Kidney glomerular epithelial cell (primary cell): Measurements from ENCODE around the gene LHFPL6.

ENCODE experiments used
- DNase-seq: peaks from one replicate; lab custom pipeline; 2025; lab: John Stamatoyannopoulos, UW

Gene LHFPL6

DNA sequence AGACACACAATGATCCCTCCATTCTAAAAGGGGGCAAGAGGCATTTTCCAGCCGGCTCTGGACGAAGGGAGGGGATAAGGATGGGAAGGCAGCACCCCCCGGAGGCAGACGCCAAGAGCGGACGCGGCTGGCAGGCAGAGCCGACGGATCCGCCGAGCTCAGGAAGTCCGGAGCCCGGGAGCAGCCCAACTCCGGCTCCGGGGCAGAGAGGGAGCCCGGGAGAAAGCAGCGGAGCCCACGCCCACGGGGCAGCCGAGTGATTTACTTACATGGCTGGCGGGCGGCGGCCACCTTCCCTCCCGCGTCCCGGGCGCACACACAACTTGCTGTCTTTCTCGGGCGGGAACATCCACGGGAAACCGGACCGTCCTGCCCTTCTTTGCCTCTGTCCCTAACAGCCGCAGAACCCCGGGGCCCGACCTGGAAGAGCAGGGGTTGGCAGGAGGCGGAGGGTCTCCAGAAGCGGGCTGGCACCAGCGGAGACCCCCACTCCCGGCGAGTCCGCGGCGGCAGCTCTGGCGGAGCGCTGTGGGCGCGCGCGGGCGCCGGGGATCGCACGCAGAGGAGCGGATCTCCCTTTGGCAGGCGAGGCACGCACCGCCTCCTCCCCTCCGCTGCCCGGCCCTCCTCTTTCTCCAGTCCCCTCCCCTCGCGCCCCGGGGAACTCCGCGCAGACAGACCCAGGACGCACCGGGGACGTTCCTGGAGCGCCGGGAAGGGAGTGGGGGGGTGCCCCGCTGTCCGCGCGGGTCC lies at the start of gene LHFPL6:
LHFPL6 (minus strand) TSS at position 580 of the 753 bp plus-strand sequence.
- DNase-seq: peak; percentile 66

- DNase-seq: no peak
Observed at GRCh38 chr13:39646122-39646521, 43.1 kb upstream of the LHFPL6 start.

DNA sequence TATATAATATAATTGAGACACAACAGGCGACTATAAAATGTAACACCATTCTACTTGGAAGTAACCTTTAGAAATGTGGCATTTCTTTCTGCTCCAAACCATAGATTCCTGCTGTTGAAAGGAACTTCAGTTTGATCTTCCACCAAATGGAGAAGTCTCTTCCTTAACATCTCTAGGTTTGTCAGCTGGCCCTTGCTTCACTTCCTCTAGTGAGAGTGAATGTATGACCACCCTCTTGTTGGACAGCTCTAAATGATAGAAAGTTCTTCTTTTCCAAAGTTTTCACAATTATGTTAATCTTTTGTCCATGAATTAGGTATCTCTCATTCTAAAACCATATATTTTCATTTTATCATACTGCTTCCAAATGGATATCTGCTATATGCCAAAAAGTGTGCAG lies 38.7 kb upstream of the LHFPL6 start:
- no peak for DNase-seq

DNA sequence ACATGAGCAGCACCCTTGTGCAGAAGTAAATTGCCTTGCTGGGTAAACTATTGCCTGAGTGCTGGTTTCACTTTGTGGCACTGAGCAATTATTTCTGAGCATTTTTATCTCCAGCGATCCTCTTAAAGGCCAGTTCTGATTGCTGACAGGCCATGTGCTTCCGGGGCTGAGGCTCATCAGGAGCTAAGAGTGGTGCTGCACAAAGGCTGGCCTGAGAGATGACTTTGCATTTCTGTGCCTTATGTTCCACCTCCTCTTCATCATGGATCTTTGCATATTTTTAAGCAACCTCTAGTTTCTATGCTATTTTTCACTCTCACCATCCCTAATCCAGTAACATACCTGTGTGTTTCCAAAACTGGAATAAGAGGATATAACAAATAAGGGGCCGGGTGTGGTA lies 34.9 kb upstream of the LHFPL6 start:
- DNase-seq: no peak

GRCh38 chr13:39635564-39635963 lies 32.6 kb upstream of the LHFPL6 start:
- DNase-seq: no peak

- DNase-seq: no peak
Observed at GRCh38 chr13:39632994-39633393, 30.0 kb upstream of the LHFPL6 start.

- no peak for DNase-seq
Observed at GRCh38 chr13:39631307-39631706, 28.3 kb upstream of the LHFPL6 start.

DNA sequence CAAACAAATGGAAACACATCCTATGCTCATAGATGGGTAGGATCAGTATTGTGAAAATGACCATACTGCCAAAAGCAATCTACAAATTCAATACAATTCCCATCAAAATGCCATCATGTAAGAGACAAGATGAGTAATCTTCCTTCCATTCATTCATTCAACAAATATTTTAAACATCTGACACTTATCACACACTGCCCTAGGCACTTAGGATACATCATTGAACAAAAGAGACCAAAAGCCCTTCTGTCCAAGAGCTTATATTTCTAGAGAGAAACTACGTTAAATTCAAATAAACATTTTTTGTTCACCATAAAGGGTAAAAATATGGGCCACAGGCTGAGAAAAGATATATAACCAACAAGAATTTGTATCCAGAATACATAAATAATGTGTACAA lies 20.5 kb upstream of the LHFPL6 start:
- no peak for DNase-seq

DNA sequence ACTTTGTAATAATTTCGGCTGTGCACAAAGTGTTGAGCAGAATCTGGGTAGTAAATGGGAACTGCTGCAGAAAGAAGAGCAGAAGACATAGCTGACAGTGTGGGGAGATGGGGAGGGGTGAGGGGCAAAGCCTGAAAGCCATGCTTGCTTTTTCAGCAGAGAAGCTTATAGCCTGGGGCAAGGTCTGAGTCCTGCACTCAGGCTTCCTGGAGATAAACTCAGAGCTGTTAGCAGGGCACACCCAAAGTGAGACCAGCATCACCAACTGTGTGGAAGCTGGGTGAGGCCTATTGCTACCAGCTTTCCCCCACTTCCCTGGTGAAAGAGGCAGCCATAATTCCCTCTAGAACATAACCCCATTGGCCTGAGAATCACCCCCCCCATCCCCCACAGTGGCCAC lies 15.6 kb upstream of the LHFPL6 start:
- DNase-seq: no peak

DNA sequence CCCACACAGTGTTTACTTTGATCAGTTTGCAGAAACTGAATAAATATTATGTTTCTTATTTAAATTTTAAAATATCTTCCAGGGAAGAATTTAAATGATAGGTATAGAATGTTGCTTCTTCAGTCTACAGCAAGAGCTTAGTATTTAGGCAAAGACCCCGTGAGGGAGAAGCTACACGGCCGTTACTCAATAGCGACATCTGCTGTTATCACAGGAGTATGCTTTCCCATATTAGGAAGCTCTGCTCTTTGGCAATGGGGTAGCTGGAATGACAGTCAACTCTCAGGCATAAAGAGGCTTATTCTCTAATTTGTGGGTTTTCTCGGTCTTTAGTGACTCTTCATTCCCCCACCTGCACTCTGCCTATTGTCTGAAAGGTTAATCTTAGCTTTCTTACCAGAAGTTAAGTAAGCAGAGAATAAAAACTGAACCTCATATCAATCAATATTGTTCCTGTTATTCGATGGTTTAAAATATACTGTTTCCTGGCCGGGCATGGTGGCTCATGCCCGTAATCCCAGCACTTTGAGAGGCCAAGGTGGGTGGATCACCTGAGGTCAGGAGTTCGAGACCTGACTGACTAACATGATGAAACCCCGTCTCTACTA lies 13.2 kb upstream of the LHFPL6 start:
- DNase-seq: peak; percentile 52

GRCh38 chr13:39612023-39612637 lies 9.1 kb upstream of the LHFPL6 start:
- peak; percentile 28 for DNase-seq

DNA sequence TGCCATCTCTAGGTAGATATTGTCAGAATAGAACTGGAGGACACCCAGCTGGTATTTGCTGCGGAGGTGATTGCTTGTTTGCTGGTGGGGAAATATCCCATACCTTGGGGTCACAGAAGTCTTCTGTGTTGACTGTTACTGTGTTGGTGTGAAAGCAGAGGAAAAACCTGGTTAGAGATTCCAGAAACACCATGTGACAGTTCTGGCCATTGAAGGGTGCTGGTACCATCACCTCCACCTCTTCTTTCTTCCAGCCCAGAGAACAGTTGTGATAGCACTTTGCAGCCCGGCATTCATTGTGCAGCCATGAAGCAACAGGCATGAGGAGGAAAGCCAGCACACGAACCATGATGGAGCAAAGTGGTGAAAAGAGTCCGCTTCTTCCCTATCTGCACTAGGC lies 4.9 kb upstream of the LHFPL6 start:
- DNase-seq: no peak

DNA sequence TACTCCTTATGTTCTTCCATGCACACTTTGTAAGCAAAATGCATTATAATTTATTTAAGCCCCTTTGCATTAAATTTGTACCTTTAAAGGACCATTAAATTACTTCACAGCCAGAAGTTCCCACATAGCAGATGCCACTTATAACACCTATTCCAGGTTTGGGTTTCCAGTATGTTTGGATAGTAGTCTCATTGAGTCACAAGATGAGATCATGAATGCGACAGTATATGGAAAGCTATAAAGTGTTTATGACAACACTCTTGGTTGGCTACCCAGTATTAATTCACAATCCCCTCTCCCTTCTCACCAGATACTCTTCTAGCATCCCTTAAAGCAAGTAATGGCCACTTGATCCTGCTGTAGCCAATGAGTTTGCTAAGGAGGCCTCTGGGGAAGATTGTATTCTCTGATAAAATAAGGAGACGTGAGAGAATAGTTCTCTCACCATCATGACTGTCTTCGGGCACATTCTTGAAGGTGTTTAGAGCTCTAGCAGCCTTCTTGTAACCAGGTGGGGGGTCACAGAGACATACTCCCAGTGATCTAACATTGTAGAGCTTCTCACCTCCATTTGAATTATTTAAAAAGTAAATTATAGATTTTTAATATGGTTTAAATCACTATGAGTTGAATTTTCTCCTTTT lies 2.8 kb upstream of the LHFPL6 start:
- no peak for DNase-seq

DNA sequence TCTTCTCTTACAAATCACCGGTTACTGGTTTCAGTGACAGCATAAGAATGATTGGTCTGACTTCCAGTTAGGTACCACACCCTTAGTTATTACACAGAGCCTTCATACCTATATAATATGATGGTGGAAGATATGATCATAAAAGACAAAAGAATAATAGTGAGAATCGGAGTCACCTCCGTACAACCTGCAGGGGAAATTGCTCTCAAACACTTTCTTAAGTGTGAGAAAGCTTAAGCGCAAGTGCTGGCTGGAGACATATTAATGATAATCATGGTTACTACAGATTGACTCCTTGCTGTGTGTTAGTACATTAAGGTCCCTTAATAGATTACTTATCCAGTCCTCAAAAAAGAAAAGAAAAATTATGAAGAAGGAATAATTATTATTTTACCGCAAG lies 1.8 kb upstream of the LHFPL6 start:
- DNase-seq: no peak

- DNase-seq: peak; percentile 62
Observed at GRCh38 chr13:39603424-39603947, 493 bp upstream of the LHFPL6 start.

- no peak for DNase-seq
Observed at GRCh38 chr13:39602277-39602613, 748 bp downstream of the LHFPL6 start.

DNA sequence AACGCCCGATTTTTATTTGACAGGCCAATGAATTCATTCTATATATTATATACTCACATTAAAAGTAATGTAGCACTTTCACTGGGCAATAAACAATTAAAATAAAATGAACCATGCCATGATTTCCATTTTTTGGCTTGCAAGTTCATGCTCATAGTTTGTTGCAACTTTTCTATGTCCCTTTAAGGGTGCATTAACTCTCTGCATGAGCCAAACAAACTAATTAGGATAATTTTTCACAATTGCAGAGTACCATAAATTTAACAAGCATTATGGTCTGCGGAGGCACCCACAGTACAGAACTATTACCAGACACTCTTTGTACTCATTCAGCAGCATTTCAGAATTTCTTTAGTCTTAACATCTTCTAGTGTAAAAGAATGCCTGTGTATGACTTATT lies 1.4 kb downstream of the LHFPL6 start:
- no peak for DNase-seq

- no peak for DNase-seq
Observed at GRCh38 chr13:39600766-39601165, 2.2 kb downstream of the LHFPL6 start.

GRCh38 chr13:39599842-39600241 lies 3.2 kb downstream of the LHFPL6 start:
- DNase-seq: no peak

GRCh38 chr13:39599012-39599411 lies 4.0 kb downstream of the LHFPL6 start:
- DNase-seq: no peak

DNA sequence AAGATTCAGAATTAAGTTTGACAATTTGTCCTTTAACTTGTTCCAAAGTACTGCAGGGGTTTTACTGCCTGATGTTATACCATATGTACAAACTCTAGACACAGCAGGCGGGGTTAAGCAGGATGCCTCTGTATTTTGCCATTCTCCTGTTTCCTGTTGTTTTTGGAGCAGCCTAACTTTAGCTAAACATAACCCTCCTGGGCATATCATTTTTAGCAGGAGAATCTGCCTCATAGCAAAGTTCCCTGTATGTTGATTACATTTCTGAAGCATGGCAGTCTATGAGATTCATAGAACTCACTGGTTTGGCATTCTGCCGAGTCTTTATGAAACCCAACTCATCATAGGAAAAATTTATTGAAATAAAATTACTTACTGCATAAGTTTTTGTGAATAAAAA lies 5.2 kb downstream of the LHFPL6 start:
- no peak for DNase-seq

GRCh38 chr13:39596685-39597084 lies 6.3 kb downstream of the LHFPL6 start:
- DNase-seq: no peak

GRCh38 chr13:39596176-39596575 lies 6.8 kb downstream of the LHFPL6 start:
- no peak for DNase-seq
